WERI-Rb-1 (cell line): ENCODE data around the gene UTS2.
A peak's percentile ranks its signal among the peaks of the same experiment; 100 is the strongest.

Experiments
- DNase-seq: peaks from one replicate; pipeline ENCODE4 v3.0.0-alpha.2; 2020
- H3K27ac ChIP-seq: fragments of 250-450 bp; sonication (Bioruptor Pico); 2 replicates; pipeline ENCODE4 v1.5.1; 2020; ENCODE audit warnings: mild to moderate bottlenecking, moderate library complexity
- H3K27me3 ChIP-seq: fragments of 250-450 bp; sonication (Bioruptor Pico); 2 replicates; pipeline ENCODE4 v1.5.1; 2021; ENCODE audit warnings: mild to moderate bottlenecking, low read depth, moderate library complexity; ENCODE audit not compliant: insufficient read depth, severe bottlenecking
- H3K36me3 ChIP-seq: fragments of 250-450 bp; sonication (Bioruptor Pico); 2 replicates; pipeline ENCODE4 v1.5.1; 2020; ENCODE audit warnings: mild to moderate bottlenecking, moderate library complexity
- H3K4me3 ChIP-seq: 2 replicates; pipeline ENCODE4 v1.5.1; 2011; ENCODE audit warnings: low read depth, mild to moderate bottlenecking, control low read depth, low read length
- H3K9me3 ChIP-seq: fragments of 250-450 bp; sonication (Bioruptor Pico); 2 replicates; pipeline ENCODE4 v1.5.1; 2021; ENCODE audit warnings: mild to moderate bottlenecking, moderate library complexity; ENCODE audit not compliant: severe bottlenecking
- TF ChIP-seq, protein P1 (sequence below): IDR thresholded peaks from 2 replicates; pipeline ENCODE4 v1.5.1; 2011; ENCODE audit warnings: low read depth, mild to moderate bottlenecking, control low read depth, inconsistent platforms, low read length

UTS2 gene

DNA sequence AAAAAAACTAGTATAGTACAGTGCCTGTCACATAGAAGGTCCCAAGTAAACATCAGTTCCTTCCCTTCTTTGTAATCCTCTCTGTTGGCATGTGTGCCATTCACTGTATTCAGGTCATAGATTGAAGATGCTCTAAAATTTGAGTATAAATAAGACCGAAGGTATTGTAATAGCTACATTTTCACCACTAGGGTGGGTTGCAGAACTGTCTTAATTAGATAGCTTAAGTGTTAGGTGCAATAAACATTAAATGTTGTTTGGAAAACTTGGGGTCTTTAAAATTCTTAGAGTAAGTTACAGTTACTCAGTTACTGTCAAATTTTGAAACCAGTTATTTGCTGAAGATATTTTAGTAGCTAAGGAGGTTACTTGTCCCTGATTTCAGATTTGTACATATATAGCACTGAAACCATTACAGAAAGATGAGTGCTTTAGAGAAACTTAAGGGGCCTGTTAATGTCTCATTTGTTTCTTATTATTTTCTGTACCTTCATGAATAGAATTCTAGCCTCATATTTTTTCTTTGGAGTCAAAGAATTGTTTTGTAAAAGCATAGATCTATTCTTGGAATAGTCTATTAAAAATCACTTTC is 44.5 kb downstream of the UTS2 start:
- TF ChIP-seq, protein P1, sequence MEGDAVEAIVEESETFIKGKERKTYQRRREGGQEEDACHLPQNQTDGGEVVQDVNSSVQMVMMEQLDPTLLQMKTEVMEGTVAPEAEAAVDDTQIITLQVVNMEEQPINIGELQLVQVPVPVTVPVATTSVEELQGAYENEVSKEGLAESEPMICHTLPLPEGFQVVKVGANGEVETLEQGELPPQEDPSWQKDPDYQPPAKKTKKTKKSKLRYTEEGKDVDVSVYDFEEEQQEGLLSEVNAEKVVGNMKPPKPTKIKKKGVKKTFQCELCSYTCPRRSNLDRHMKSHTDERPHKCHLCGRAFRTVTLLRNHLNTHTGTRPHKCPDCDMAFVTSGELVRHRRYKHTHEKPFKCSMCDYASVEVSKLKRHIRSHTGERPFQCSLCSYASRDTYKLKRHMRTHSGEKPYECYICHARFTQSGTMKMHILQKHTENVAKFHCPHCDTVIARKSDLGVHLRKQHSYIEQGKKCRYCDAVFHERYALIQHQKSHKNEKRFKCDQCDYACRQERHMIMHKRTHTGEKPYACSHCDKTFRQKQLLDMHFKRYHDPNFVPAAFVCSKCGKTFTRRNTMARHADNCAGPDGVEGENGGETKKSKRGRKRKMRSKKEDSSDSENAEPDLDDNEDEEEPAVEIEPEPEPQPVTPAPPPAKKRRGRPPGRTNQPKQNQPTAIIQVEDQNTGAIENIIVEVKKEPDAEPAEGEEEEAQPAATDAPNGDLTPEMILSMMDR: 0 out of 2 replicates have a peak, but pooled peaks have one; percentile 2

DNA sequence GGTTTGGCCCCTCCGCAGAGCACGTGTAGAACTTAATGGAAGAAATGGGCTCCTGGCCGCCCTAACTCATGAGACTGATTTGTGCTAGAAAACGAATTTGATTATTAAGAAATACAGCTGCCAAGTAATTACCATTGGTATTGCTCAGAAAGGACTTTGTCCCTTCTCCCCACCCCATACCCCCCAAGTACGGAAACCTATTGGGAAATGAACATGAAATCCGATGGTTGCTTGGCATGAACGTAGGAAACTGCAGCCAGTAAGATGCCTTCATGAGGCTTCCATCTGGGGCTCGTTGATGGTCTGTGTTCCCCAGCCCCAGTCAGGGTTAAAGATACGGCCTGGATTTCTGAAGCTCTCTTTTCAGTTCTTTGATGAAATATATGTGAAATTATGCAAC is 47.4 kb downstream of the UTS2 start:
- Histone ChIP-seq H3K27me3 (no peaks in the 10 kb centered on the region), H3K27ac (no peak overlapping the region), H3K4me3 (no peak overlapping the region), H3K36me3 (peaks cover 64% of the 10 kb centered on the region), H3K9me3 (no peaks in the 10 kb centered on the region)
- TF ChIP-seq, protein P1: no peak
- DNase-seq: no peak

More for the DNA sequence above, 44.5 kb downstream of the UTS2 start:
- DNase-seq: no peak
- Histone ChIP-seq H3K27me3 (no peaks in the 10 kb centered on the region), H3K36me3 (peaks cover 76% of the 10 kb centered on the region), H3K9me3 (no peaks in the 10 kb centered on the region), H3K27ac (no peak overlapping the region), H3K4me3 (no peak overlapping the region)
